Vein endothelial cell (primary cell): ENCODE measurements around the gene HSPA12B. TPM values are rescaled to one million over a fixed set of nuclear protein-coding genes. Genes with fewer than 3 reads are reported as not detected.

ENCODE experiments used
- total RNA-seq: library from RNA; depleted of rRNA; stranded (reverse); fragments of >200 nt; gene quantifications from 2 replicates; pipeline ENCODE4 v1.2.3, GENCODE V29; 2012

The HSPA12B gene, protein sequence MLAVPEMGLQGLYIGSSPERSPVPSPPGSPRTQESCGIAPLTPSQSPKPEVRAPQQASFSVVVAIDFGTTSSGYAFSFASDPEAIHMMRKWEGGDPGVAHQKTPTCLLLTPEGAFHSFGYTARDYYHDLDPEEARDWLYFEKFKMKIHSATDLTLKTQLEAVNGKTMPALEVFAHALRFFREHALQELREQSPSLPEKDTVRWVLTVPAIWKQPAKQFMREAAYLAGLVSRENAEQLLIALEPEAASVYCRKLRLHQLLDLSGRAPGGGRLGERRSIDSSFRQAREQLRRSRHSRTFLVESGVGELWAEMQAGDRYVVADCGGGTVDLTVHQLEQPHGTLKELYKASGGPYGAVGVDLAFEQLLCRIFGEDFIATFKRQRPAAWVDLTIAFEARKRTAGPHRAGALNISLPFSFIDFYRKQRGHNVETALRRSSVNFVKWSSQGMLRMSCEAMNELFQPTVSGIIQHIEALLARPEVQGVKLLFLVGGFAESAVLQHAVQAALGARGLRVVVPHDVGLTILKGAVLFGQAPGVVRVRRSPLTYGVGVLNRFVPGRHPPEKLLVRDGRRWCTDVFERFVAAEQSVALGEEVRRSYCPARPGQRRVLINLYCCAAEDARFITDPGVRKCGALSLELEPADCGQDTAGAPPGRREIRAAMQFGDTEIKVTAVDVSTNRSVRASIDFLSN
- 3.9 and 11.1 TPM in 2 replicates for total RNA-seq

GRCh38 chr20:3732327-3733118, at the start of gene HSPA12B:
TSS of gene HSPA12B (plus strand) at chr20:3732685. CDS start at chr20:3738675, 5,990 bp downstream.

DNA sequence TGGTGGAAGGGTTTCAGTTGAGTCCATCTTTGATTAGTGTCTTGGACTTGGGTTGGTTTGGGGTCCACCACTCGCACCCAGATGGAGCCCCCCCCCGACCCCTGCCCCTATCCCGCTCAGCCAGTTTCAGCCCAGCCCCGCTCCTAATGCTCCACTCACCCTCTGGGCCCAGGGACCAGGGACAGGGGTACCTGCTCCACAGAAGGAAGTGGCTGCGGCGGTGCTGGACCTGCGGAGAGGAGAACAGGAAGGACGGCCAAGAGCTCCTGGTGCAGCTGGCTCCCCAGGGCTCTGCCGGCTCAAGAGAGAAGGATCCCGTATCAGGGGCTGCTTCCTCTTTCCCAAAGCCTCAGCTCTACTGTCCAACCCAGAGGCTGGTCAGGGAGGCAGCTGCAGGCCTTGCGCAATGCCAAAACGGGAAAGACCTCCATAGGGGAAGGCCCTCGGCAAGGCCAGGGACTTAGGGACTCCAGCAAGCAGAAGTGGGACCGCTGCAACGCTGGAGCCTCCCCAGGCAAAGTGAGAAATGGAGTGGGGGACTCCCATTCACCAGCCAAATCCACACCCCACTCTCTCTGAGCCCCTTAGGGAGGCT, 20.1 kb upstream of the HSPA12B start, which contains the start of gene SIGLEC1:
TSS of gene SIGLEC1 (minus strand) at position 322 of the 595 bp plus-strand sequence. CDS start 5,472 bp downstream, outside the sequence.

DNA sequence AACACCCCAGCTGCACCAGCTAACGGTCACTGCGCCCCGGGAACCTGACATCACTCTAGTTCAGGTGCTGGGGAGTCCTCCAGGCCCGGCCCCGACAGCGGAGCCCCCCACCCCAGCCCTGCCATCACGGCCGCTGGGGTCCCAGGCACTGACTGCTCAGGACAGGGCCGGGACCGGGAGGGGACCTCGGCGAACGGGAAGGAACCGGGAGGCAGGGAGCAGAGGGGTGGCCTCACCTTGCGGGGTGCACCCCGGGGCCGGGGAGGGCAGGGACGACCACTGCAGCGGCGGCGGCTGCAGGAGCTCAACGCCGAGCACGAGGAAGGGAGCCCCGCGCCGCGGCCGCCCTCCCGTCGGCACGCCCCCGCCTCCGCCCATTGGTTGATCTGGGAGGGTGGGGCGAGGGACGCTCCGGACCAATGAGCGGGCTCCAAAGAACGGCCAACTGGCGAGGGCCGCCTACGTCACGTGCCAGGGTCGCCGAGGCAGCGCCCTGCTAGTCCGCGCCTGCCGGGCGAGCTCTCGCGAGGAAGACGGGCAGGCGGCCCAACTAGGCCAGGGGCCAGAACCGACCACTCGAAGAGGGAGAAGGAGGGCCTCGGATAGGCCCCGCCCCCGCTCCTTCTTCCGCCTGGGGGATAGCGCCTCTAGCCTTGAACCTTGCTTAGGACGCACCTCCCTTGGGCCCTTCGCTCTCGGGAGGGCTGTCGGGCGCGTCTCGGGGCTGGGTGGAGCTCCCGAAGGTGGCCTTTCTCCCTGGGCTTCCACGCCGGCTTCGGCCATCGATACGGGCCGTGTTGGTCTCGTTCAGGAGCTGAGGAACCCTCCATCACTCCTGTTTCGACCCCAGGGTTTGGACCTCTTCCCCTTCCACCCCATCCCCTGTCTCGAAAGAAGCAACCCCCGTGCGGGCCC, 35.2 kb downstream of the HSPA12B start, which contains the start of gene ADISSP:
TSS of gene ADISSP (minus strand) at position 327 of the 915 bp plus-strand sequence. CDS start 7,653 bp downstream, outside the sequence.

GRCh38 chr20:3781153-3781910, 48.8 kb downstream of the HSPA12B start, which contains the start of gene SPEF1:
TSS of gene SPEF1 (minus strand) at chr20:3781448. CDS start at chr20:3781287, 161 bp downstream.

GRCh38 chr20:3786665-3787323, 54.3 kb downstream of the HSPA12B start, which contains the start of gene CENPB:
TSS of gene CENPB (minus strand) at chr20:3786740. CDS start at chr20:3786483, 257 bp downstream.

DNA sequence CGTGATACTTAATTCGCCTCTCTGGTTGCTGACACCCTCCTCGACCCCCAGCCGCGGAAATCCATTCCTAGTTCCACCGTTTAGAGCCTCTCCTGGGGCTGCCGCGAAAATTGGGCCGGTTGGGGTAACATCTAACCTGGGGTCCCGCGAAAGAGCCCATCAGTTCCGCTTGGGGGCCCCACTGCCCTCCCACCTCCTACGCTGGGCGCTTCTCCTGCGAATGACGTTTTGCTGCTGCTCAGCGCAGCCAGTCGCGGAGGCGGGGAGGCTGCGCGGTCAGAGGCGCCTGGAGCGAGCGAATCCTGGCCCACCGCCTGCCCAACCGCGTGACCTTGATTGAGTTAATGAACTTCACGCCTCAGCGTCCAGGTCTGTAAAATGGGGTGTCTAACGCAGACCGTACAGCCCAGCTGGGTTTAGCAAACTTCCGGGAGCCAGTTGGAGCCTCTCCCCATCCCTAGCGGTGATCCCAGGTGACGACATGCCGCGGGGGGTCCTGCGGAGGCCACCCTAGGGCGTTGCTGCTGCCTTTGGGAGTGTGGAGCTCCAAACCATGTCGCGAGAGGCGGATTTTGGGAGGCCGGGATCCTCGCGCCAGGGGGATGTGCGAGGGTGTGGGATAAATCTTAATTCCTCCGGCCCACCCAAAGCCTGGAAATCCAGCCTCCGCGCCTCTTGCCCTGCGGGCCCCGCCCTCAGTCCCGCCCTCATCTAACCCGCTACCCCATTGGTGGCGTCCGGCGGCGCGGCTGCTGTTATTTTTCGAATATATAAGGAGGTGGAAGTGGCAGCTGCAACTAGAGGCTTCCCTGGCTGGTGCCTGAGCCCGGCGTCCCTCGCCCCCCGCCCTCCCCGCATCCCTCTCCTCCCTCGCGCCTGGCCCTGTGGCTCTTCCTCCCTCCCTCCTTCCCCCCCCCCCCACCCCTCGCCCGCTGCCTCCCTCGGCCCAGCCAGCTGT, 63.3 kb downstream of the HSPA12B start, which contains the start of gene CDC25B:
TSS of gene CDC25B (plus strand) at position 800 of the 958 bp plus-strand sequence. CDS start 222 bp downstream, outside the sequence.

Other genes with a start within 250 kb of the HSPA12B start
- gene GFRA4, start 69.3 kb upstream of the HSPA12B start, total RNA-seq: not detected in 2 replicates
- gene ADAM33, start 50.7 kb upstream of the HSPA12B start, total RNA-seq: under 0.01 TPM in 1 of 2 replicates, not detected in the other
- gene SIGLEC1, start 20.1 kb upstream of the HSPA12B start, total RNA-seq: not detected in 2 replicates
- 32.3 and 39.1 TPM in 2 replicates for gene ADISSP, start 35.1 kb downstream of the HSPA12B start, total RNA-seq
- gene SPEF1, start 48.8 kb downstream of the HSPA12B start, total RNA-seq: 0.19 TPM in 1 of 2 replicates, not detected in the other
- 94.7 and 115 TPM in 2 replicates for gene CENPB, start 54.1 kb downstream of the HSPA12B start, total RNA-seq
- gene CDC25B, start 63.6 kb downstream of the HSPA12B start, total RNA-seq: 29.1 and 32.0 TPM in 2 replicates
- 23.3 and 24.8 TPM in 2 replicates for gene AP5S1, start 87.9 kb downstream of the HSPA12B start, total RNA-seq
- gene MAVS, start 114.1 kb downstream of the HSPA12B start, total RNA-seq: 30.7 and 35.7 TPM in 2 replicates
- gene PANK2, start 156.7 kb downstream of the HSPA12B start, total RNA-seq: 46.7 and 54.1 TPM in 2 replicates